GM19468 (cell line): ENCODE data around the gene C7orf57.

Source experiments
- ATAC-seq: cut with Tn5 transposase; IDR thresholded peaks from one replicate; pipeline ENCODE4 v1.9.1; 2021; ENCODE audit warnings: mild to moderate bottlenecking, moderate library complexity, moderate number of reproducible peaks; ENCODE audit not compliant: unreplicated experiment; ENCODE audit errors: extremely low read depth

C7orf57 gene

DNA sequence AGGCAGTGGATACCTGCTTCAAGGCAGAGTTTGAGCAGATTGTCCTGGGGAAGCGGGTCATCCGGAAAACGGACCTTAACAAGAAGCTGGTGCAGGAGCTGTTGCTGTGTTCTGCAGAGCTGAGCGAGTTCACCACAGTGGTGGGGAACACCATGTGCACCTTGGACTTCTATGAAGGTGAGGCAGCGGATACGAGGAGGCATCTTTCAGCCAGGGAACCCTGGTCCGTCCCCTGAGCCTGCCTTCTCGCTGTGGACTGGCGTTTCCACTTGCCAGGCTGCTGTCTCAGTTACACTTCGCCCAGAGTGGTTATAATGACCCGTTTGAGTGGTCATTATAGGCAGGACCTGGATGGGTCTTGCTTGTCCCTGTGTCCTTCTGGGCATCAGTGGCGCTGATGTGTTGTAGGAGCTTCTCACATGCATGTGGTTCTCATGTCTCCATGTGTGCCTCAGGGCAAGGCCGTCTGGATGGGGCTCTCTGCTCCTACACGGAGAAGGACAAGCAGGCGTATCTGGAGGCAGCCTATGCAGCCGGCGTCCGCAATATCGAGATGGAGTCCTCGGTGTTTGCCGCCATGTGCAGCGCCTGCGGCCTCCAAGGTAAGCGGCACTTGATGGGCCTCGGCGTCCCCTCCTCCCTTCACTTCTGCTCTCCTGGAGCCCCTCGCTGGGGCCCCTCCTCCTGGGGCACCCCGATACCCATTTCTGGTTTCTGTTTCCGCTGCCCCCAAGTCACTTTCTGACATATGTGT is 71.7 kb downstream of the C7orf57 start:
- no peak for ATAC-seq

DNA sequence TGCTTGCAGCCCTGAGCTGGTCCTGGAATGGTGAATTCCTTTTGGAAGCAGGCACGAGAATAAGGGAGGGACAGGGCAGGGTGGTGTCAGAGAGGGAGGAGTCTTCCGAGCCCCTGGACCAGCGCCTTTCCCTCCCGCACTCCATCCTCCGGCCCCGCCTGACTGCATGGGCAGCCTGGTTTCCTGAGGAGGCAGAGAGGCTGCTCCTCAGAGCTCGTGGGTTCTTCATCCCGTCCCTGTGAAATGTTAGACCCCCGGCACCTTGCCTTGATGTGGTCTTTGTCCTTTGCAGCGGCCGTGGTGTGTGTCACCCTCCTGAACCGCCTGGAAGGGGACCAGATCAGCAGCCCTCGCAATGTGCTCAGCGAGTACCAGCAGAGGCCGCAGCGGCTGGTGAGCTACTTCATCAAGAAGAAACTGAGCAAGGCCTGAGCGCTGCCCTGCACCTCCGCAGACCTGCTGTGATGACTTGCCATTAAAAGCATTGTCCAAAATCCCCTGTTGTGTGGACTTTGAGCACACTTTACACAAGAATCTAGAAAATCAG is 72.7 kb downstream of the C7orf57 start:
- ATAC-seq: no peak

DNA sequence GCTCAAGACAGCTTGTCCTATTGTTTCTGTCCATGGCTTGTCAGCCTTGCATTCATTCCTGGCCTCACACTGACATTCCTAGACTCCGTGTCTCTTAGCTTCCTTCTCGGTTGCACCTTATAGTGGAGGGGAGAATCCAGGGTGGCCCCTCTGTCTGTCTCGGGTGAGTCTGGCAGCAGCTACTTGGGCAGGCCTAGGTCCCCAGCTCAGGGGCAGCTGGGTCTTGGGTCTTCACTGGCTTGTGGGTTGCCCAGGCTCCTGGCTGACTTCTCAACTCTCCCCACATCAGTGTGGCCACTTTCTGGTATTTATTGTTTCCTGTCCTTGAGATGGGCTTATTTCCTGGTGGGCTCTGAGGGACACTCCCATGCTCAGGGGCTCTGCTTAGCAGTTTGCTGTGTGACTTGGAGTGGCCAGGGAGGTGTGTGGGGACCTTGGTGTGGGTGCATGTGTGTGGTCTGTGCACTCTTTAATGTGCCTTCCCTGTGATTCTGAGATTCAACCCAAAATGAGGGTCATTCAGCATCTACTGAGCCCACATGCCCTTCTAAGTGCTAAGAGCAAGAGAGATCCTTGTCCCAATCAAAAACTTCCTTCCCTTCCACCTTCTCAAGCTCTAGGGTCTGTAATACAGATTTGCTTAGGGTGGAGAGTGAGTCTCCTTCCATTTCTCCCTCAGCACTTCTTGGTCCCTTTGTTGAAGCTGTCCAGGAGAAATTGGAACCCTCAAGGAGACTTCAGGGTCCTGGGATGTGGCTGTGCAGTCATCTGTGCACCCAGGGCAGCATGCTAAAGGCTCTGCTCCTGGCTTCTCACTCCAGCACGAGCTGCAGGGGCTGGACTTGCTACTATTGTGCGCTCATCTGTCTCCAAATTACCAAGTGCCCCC is 73.9 kb downstream of the C7orf57 start:
- ATAC-seq: no peak

DNA sequence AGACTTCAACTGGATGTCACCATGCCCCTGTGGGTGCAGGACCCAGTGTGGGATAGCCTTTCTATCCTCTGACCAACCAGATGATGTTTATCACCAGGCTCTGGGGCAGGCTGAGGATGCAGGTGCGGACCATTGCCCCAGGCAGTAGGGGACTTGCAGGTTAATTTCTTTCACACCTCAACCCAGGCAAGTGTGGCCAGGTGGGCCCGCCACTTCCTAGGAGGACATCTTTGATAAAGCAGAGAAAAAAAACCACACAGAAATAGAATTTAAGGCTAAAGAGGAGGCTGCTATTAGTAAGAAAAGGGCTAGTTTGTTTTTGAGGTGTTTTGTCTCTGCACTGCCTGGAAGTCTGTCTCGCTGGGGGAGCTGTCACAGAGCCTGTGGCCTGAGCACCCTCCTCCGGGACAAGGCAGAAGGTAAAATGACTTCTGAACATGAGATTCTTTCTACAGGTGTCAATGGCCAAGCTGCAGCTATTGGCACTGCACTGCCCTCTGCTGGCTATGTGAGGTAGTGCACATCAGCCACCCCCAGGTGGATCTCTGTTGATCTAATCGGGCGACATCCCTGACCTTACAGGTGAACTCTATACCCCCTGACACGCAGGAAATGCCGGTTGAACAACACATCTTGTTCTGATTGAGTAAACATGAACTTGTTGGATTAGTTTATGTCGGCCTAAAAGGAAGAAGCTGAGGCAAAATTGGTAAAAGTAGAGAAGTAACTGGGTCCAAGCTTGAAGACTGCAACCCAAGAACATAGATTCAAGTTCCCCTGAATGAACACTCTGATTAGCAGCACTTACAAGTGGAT is 74.7 kb downstream of the C7orf57 start:
- ATAC-seq: peak; percentile 78

DNA sequence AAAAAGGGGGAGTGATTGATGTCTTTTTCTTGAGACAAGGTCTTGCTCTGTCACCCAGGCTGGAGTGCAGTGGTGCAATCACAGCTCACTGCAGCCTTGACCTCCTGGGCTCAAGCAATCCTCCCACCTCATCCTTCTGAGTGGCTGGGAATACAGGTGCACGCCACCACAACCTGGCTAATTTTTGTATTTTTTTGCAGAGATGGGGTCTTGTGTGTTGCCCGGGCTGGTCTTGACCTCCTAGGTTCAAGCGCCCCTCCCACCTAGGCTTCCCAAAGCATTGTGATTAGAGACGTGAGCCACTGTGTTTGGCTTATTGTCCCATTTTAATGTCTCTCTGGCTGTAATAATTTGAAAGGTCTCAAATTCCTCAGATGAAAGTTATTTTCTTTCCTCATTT is 75.5 kb downstream of the C7orf57 start:
- no peak for ATAC-seq
